GM13977 (cell line): ENCODE results near the gene ZNF224.
A peak's percentile ranks its signal among the peaks of the same experiment; 100 is the strongest.

Source experiments
- DNase-seq: peaks from one replicate; pipeline ENCODE4 v3.0.0; 2012; ENCODE audit warnings: low spot score
- in situ Hi-C: fragments of 300-500 bp; cut with MboI; formaldehyde crosslinking; loops from one replicate; pipeline ENCODE4 v1.12.0; 2022; ENCODE audit warnings: low sequenced_read_pairs, low pct_unique_long_range_greater_than_20kb, mixed read lengths, inconsistent platforms; ENCODE audit not compliant: unreplicated experiment
- TF ChIP-seq, protein P1 (sequence below): IDR thresholded peaks from 2 replicates; pipeline ENCODE4 v1.5.1; 2012; ENCODE audit warnings: mild to moderate bottlenecking, control low read depth; ENCODE audit not compliant: insufficient read depth; ENCODE audit errors: extremely low read depth, missing control alignments

The ZNF224 gene

DNA sequence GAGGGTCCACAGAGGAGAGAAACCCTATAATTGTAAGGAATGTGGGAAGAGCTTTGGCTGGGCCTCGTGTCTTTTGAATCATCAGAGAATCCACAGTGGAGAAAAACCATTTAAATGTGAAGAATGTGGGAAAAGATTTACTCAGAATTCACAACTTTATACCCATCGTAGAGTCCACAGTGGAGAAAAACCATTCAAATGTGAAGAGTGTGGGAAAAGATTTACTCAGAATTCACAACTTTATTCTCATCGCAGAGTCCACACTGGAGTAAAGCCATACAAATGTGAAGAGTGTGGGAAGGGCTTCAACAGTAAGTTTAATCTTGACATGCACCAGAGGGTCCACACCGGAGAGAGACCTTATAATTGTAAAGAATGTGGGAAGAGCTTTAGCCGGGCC, 37.8 kb downstream of the ZNF224 start:
- in situ Hi-C loops, result no loop called here
- TF ChIP-seq, protein P1, sequence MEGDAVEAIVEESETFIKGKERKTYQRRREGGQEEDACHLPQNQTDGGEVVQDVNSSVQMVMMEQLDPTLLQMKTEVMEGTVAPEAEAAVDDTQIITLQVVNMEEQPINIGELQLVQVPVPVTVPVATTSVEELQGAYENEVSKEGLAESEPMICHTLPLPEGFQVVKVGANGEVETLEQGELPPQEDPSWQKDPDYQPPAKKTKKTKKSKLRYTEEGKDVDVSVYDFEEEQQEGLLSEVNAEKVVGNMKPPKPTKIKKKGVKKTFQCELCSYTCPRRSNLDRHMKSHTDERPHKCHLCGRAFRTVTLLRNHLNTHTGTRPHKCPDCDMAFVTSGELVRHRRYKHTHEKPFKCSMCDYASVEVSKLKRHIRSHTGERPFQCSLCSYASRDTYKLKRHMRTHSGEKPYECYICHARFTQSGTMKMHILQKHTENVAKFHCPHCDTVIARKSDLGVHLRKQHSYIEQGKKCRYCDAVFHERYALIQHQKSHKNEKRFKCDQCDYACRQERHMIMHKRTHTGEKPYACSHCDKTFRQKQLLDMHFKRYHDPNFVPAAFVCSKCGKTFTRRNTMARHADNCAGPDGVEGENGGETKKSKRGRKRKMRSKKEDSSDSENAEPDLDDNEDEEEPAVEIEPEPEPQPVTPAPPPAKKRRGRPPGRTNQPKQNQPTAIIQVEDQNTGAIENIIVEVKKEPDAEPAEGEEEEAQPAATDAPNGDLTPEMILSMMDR, result no peak
- no peak for DNase-seq

DNA sequence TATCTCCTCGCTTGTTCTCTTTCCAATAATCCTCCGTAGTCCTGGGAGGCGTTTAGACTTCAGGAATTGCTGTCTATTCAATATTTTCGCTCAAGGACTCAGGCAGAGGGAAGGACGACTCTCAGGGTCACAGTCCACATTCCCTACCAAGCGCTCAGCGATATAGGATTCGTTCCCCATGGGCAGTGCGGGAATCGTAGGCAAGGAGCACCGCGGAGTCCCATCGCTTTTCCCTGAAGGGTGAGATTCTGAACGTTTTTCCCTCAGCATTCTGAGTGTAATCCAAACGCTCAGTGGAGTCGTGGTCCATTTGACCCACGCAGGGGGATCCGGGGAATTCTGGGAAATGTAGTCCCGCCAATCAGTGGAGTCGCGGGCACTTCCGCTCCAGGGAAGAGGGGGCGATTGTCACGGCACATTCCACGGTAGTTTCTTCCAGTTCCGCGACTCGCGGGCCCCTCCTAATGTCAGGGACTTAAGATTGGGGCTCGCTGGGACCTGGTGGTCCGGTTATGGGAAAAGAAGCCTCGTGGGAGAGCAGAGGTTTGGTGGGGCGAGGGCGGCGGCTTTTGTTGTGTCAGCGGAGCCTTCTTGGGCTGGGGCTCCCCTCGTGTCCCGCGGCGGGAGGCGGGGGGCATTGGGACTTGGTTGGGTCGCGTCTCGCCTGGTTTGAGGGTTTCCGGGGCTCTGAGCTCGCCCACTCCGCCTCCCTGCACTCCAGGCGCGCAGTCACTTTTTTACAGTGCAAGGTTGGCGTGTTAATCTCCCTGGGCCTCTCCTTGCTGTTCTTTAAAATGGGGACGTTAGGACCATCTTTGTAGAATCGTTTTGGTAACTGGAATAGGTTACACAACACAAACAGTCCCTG, 47.3 kb downstream of the ZNF224 start, which contains the start of gene ZNF234:
TSS of gene ZNF234 (plus strand) at position 364 of the 868 bp plus-strand sequence. CDS start 3,079 bp downstream, outside the sequence.
- peak; percentile 81 for DNase-seq
- in situ Hi-C loops, result no loop called here
- TF ChIP-seq, protein P1, result peak; percentile 25

- DNase-seq, result no peak
- TF ChIP-seq, protein P1, result no peak
- in situ Hi-C loops, result no loop called here
These were observed 47.9 kb downstream of the ZNF224 start for GRCh38 chr19:44142059-44142433.

DNA sequence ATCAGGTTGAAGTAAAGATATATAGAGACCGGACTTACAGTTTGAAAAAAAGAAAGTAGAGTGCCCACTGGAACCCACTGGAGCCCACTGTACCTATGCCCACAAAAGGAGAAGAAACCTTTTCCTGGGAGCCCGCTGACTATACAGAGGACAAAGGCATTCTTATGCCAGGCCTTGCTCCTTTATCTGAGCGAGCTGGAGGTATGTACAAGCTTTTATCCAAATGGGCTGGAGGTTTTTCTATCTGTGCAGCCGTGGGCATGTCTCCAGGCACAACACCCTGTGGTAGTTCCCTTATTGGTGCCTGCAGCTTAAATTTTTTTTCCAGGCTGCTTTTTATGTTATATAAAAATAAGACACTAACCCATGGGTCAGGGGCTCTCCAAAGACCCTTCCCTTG, 55.6 kb downstream of the ZNF224 start:
- TF ChIP-seq, protein P1, result no peak
- in situ Hi-C loops, result no loop called here
- DNase-seq, result no peak

GRCh38 chr19:44151491-44151890, 57.3 kb downstream of the ZNF224 start:
- in situ Hi-C loops, result no loop called here
- TF ChIP-seq, protein P1, result no peak

DNA sequence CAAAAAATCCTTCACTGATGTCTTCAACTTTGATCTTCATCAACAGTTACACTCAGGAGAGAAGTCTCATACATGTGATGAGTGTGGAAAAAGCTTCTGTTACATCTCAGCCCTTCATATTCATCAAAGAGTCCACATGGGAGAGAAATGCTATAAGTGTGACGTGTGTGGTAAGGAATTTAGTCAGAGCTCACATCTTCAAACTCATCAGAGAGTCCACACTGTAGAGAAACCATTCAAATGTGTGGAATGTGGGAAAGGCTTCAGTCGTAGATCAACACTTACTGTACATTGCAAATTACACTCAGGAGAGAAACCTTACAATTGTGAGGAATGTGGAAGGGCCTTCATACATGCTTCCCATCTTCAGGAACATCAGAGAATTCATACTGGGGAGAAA, 62.3 kb downstream of the ZNF224 start:
- in situ Hi-C loops, result no loop called here
- TF ChIP-seq, protein P1, result no peak
- DNase-seq, result no peak

More at GRCh38 chr19:44151491-44151890, 57.3 kb downstream of the ZNF224 start:
- no peak for DNase-seq
